K562 (cell line): ENCODE data around the gene MAN2B1. TPM values are rescaled to one million over a fixed set of nuclear protein-coding genes. Genes with fewer than 3 reads are reported as not detected.

Experiments
- C11orf30 ChIP-seq: fragments of 450-650 bp; IDR thresholded peaks from 2 replicates; pipeline ENCODE4 v1.6.1; 2016; ENCODE audit warnings: low read depth, mild to moderate bottlenecking
- CHCHD3 ChIP-seq: fragments of 250-450 bp; sonication (Bioruptor Pico); IDR thresholded peaks from 2 replicates; pipeline ENCODE4 v2.1.2; 2022; ENCODE audit warnings: mild to moderate bottlenecking
- DIDO1 ChIP-seq: fragments of 450-650 bp; IDR thresholded peaks from 2 replicates; pipeline ENCODE4 v1.6.1; 2016; ENCODE audit warnings: low read depth, missing biosample characterization, missing genetic modification characterization
- ETV5 ChIP-seq: sonication (generic); formaldehyde crosslinking; IDR thresholded peaks from 2 replicates; pipeline ENCODE4 v1.4.0; 2020; ENCODE audit warnings: low read depth, mild to moderate bottlenecking, missing genetic modification reagents
- JUND ChIP-seq, 2 experiments: IDR thresholded peaks; 2 replicates in 1 of 2; 3 replicates in 1 of 2; pipeline ENCODE4 v1.6.1; 2011; ENCODE audit warnings: borderline replicate concordance in 2 of 2, low read depth in 2 of 2, low read length in 2 of 2, improper control_type of control experiment in 1 of 2, missing biosample characterization in 1 of 2, missing genetic modification characterization in 1 of 2, missing genetic modification reagents in 1 of 2
- KDM4B ChIP-seq, 2 experiments: fragments of 450-650 bp in 1 of 2; sonication (generic) in 1 of 2; IDR thresholded peaks; 2 replicates each; pipeline ENCODE4 v1.6.1; 2016 to 2017; ENCODE audit warnings: borderline replicate concordance in 2 of 2, antibody characterized with exemption in 1 of 2, low read depth in 1 of 2, mild to moderate bottlenecking in 1 of 2
- NR2C2 ChIP-seq, 2 experiments: fragments of 200-800 bp in 1 of 2; sonication (Bioruptor generic) in 1 of 2; sonication (generic) in 1 of 2; formaldehyde crosslinking in 1 of 2; IDR thresholded peaks; 2 replicates each; pipeline versions ENCODE4 v1.6.1 to v1.8.0; 2016 to 2022; ENCODE audit warnings: mild to moderate bottlenecking in 1 of 2, missing compliant biosample characterization in 1 of 2, missing genetic modification characterization in 1 of 2, missing genetic modification reagents in 1 of 2
- SIN3A ChIP-seq, 2 experiments: fragments of 150-350 bp in 1 of 2; IDR thresholded peaks; 2 replicates each; pipeline ENCODE4 v1.6.1; 2011 to 2016; ENCODE audit warnings: borderline replicate concordance in 2 of 2, low read depth in 2 of 2, low read length in 2 of 2, mild to moderate bottlenecking in 2 of 2, moderate library complexity in 2 of 2; ENCODE audit not compliant: control insufficient read depth in 1 of 2
- SREBF1 ChIP-seq: fragments of 150-350 bp; IDR thresholded peaks from 2 replicates; pipeline ENCODE4 v1.6.1; 2014; ENCODE audit warnings: antibody characterized with exemption, low read depth, low read length, borderline replicate concordance
- TBL1XR1 ChIP-seq, 2 experiments: IDR thresholded peaks; 2 replicates each; pipeline ENCODE4 v1.6.1; 2012; ENCODE audit warnings: improper control_type of control experiment in 2 of 2, low read length in 2 of 2, mild to moderate bottlenecking in 1 of 2
- ZNF282 ChIP-seq: sonication (generic); formaldehyde crosslinking; IDR thresholded peaks from 2 replicates; pipeline ENCODE4 v1.8.1; 2023; ENCODE audit warnings: missing genetic modification reagents
- polyA plus RNA-seq, 8 experiments: library from polyadenylated mRNA; depleted of rRNA in 4 of 8; stranded (reverse) in 5 of 8; unstranded in 3 of 8; fragments of >200 nt; fragmentation: Nextera tagmentation in 2 of 8; fragmentation: Illumina TruSeq in 1 of 8; extraction: Ambion mirVana in 2 of 8; extraction: Trizol in 1 of 8; gene quantifications; 2 replicates each; pipeline versions ENCODE4 v1.2.1 to v1.2.3, GENCODE V29; 2011 to 2014; ENCODE audit warnings: inconsistent platforms in 1 of 8, missing spikeins in 1 of 8
- total RNA-seq, 7 experiments: library from RNA; depleted of rRNA in 6 of 7; stranded (reverse); fragments of >200 nt in 6 of 7; fragmentation: Illumina TruSeq in 2 of 7; extraction: Trizol in 2 of 7; gene quantifications; 2 replicates each; pipeline versions ENCODE4 v1.2.1 to v1.2.3, GENCODE V29; 2011 to 2021; ENCODE audit warnings: low replicate concordance in 1 of 7
- TF ChIP-seq, protein P1 (sequence below), 2 experiments: fragments of 200-800 bp in 1 of 2; sonication (Bioruptor generic) in 1 of 2; sonication (generic) in 1 of 2; formaldehyde crosslinking in 1 of 2; IDR thresholded peaks in 1 of 2; conservative IDR thresholded peaks in 1 of 2; 2 replicates each; pipeline versions ENCODE4 v1.5.0 to v1.6.1; 2016 to 2020; ENCODE audit warnings: missing compliant biosample characterization in 1 of 2, missing genetic modification characterization in 1 of 2, missing genetic modification reagents in 1 of 2

Gene MAN2B1
- total and polyA plus RNA-seq, 9 of the 15 experiments (the other 6 are each of a cell fraction or from before 2014, with no cell fraction given) = 0.59 to 33.8 (median 11.4) TPM

DNA sequence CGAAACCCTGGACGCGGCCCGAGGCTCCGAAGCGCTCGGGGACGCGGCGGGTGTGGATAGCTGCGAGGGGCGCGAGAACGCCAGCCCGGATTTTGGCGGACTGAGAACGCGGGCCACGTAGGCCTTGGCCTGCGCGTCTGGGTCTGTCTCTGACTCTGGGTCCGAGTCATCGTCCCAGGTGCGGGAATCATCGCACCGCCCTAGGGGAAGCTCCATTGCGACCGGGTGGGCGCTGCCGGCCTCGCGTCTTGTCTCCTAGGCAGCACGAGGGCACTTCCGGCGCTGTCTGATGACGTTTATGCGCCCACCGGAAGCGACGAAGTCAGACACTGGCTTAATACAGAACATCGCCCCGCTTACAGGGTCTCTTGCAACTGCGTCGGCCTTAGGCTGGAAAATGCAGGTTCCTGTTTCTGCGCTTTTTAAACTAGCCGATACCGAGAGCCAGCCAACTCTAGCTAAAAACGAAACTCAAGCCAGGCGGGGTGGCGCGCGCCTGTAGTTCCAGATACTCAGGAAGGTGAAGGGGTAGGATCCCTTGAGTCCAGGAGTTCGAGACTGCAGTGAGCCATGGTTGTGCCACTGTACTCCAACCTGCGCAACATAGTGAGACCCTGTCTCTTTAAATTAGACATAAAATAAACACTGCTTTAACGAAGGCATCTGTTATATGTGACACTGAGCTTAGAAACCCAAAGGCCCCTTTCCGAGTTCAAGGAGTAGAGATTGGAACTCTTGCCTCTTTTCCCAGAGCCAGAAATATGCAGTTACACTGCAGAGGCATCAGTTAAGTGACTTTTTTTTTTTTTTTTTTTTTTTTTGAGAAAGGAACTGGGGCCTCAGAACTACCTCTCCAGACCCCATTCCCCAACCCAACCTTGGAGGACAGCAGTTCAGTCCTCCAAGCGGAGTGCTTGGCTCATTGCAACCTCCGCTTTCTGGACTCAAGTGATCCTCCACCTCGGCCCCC, 30.1 kb upstream of the MAN2B1 start, which contains the start of gene FBXW9 (continued):
- TF ChIP-seq SREBF1 (no peak), ZNF282 (CRISPR knock-in tag) (0 out of 2 replicates have a peak, but pooled peaks have one; percentile 10), KDM4B (IDR thresholded peaks at IDR 0.05; ENCODE audit: borderline replicate concordance in 2 of 2, low read depth in 1 of 2) (peak in 1 of 2 experiments; percentile 37; a peak in 1 of 4 replicates), C11orf30 (peak; percentile 96), NR2C2 (CRISPR knock-in tag; IDR thresholded peaks at IDR 0.05) (no peak), NR2C2 (tag; IDR thresholded peaks at IDR 0.05) (no peak), CHCHD3 (CRISPR knock-in tag) (0 out of 2 replicates have a peak, but pooled peaks have one; percentile 25), DIDO1 (tag) (peak; percentile 77; the same call in 1 of the 2 replicates), JUND (IDR thresholded peaks at IDR 0.05; ENCODE audit: borderline replicate concordance, low read depth, low read length) (peak; percentile 32; the same call in 1 of the 2 replicates), JUND (tag; IDR thresholded peaks at IDR 0.05; ENCODE audit: borderline replicate concordance, low read depth, low read length) (no peak), SIN3A (IDR thresholded peaks at IDR 0.05; ENCODE audit: borderline replicate concordance in 2 of 2, control insufficient read depth in 1 of 2, low read depth in 2 of 2, low read length in 2 of 2) (peak; percentile 99), ETV5 (CRISPR knock-in tag) (peak; percentile 66; the same call in 1 of the 2 replicates), TBL1XR1 (IDR thresholded peaks at IDR 0.05; ENCODE audit: low read length in 2 of 2) (peak in 1 of 2 experiments; percentile 55; a peak in 1 of 4 replicates)
- TF ChIP-seq, protein P1, sequence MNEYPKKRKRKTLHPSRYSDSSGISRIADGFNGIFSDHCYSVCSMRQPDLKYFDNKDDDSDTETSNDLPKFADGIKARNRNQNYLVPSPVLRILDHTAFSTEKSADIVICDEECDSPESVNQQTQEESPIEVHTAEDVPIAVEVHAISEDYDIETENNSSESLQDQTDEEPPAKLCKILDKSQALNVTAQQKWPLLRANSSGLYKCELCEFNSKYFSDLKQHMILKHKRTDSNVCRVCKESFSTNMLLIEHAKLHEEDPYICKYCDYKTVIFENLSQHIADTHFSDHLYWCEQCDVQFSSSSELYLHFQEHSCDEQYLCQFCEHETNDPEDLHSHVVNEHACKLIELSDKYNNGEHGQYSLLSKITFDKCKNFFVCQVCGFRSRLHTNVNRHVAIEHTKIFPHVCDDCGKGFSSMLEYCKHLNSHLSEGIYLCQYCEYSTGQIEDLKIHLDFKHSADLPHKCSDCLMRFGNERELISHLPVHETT (CRISPR knock-in tag; conservative IDR thresholded peaks at IDR 0.05 in 1 of 2, IDR thresholded peaks at IDR 0.05 in 1 of 2) = 0 out of 4 replicates have a peak, but pooled peaks of 1 of the 2 experiments have one; percentile 41
